Natural killer cell (primary cell): ENCODE data around the gene ST3GAL4. TPM values are rescaled to one million over a fixed set of nuclear protein-coding genes. Genes with fewer than 3 reads are reported as not detected.

Experiments used
- ATAC-seq, 3 donors: fragments of 150-1000 bp in 2 of 3; fragments of 200-7000 bp in 1 of 3; cut with Tn5 transposase; 1 replicate in 1 of 3; 2 replicates in 2 of 3; pipeline ENCODE4 v1.10.0; 2021; ENCODE audit warnings: mild to moderate bottlenecking in 2 of 3, moderate library complexity in 2 of 3
- DNase-seq, 2 donors: peaks; one replicate each; pipeline versions ENCODE4 v3.0.0 to v3.0.0-alpha.2; 2013 to 2021; ENCODE audit warnings: mixed read lengths in 1 of 2
- H3K27ac ChIP-seq: one replicate; pipeline ENCODE4 v1.5.1; 2013; ENCODE audit warnings: mild to moderate bottlenecking, low read length
- H3K27me3 ChIP-seq: one replicate; pipeline ENCODE4 v1.6.1; 2013; ENCODE audit warnings: low read length; ENCODE audit not compliant: control insufficient read depth, insufficient read depth
- H3K36me3 ChIP-seq: one replicate; pipeline ENCODE4 v1.6.1; 2013; ENCODE audit warnings: low read length; ENCODE audit not compliant: control insufficient read depth, insufficient read depth
- H3K4me1 ChIP-seq: one replicate; pipeline ENCODE4 v1.6.1; 2013; ENCODE audit warnings: low read length; ENCODE audit not compliant: control insufficient read depth, insufficient read depth
- H3K4me3 ChIP-seq: one replicate; pipeline ENCODE4 v1.5.1; 2013; ENCODE audit warnings: low read length
- H3K9me3 ChIP-seq: one replicate; pipeline ENCODE4 v1.6.1; 2013; ENCODE audit warnings: low read length; ENCODE audit not compliant: control insufficient read depth, insufficient read depth
- H3K27ac Mint-ChIP-seq, 2 donors: one replicate each; pipeline ENCODE4 v1.8.0; 2022; ENCODE audit warnings: mild to moderate bottlenecking in 2 of 2, mixed read lengths in 2 of 2, moderate library complexity in 1 of 2
- H3K27me3 Mint-ChIP-seq, 2 donors: one replicate each; pipeline ENCODE4 v1.8.0; 2022; ENCODE audit warnings: low read depth in 2 of 2, mixed read lengths in 2 of 2
- H3K36me3 Mint-ChIP-seq: one replicate; pipeline ENCODE4 v1.8.0; 2022; ENCODE audit warnings: mixed read lengths
- H3K4me1 Mint-ChIP-seq, 2 donors: one replicate each; pipeline ENCODE4 v1.8.0; 2022; ENCODE audit warnings: mixed read lengths in 2 of 2
- H3K4me3 Mint-ChIP-seq: one replicate; pipeline ENCODE4 v1.8.0; 2022; ENCODE audit warnings: mild to moderate bottlenecking, moderate library complexity, mixed read lengths
- H3K9me3 Mint-ChIP-seq, 2 donors: one replicate each; pipeline ENCODE4 v1.8.0; 2022; ENCODE audit warnings: mixed read lengths in 2 of 2
- CTCF ChIP-seq: fragments of 200-600 bp; IDR thresholded peaks from one replicate; pipeline ENCODE4 v1.8.0; 2022; ENCODE audit warnings: antibody characterized with exemption
- WGBS: methylation state at CpG from one replicate; pipeline ENCODE4 v1.1.7; 2013; ENCODE audit warnings: missing lambda C conversion rate; ENCODE audit not compliant: insufficient coverage; 5-methylcytosine and 5-hydroxymethylcytosine counted together
- intact Hi-C: fragments of 100-400 bp; cut with micrococcal nuclease; formaldehyde crosslinking; loops from one replicate; pipeline ENCODE4 v1.14.2; 2022
- total RNA-seq, 4 donors: library from RNA; stranded (reverse); fragments of 120-200 nt in 1 of 4; gene quantifications; one replicate each; pipeline versions ENCODE4 v1.2.3 to v1.2.4, GENCODE V29; 2013 to 2022

Gene ST3GAL4
- total RNA-seq, 3 donors from 2014 or later (not counting 1 experiment from before 2014, with no cell fraction given), result 43.3 to 57.6 (median 47.3) TPM

GRCh38 chr11:126443120-126443519 lies 87.6 kb downstream of the ST3GAL4 start:
- H3K9me3 Mint-ChIP-seq, result no peaks in the 10 kb centered on the region
- H3K4me1 Mint-ChIP-seq, result peaks cover 7 to 10% of the 10 kb centered on the region in 2 donors
- 48% methylated on average over 12 of the region's 13 CpGs for WGBS
- no peaks in the 10 kb centered on the region for H3K36me3 Mint-ChIP-seq
- ATAC-seq (no peak), DNase-seq (no peak)
- Histone ChIP-seq H3K27me3 (no peaks in the 10 kb centered on the region), H3K9me3 (no peaks in the 10 kb centered on the region), H3K4me3 (no peak overlapping the region), H3K27ac (no peak overlapping the region), H3K4me1 (peaks cover 6% of the 10 kb centered on the region), H3K36me3 (no peaks in the 10 kb centered on the region)
- TF ChIP-seq CTCF, result no peak
- H3K4me3 Mint-ChIP-seq, result no peak overlapping the region
- intact Hi-C loops, result loop anchor here (10.0 kb wide), 1 partner anchor 1052 kb away; no protein-coding TSS in a partner anchor
- no peak overlapping the region for H3K27ac Mint-ChIP-seq
- no peaks in the 10 kb centered on the region for H3K27me3 Mint-ChIP-seq

GRCh38 chr11:126444072-126444471 lies 88.6 kb downstream of the ST3GAL4 start:
- no peak overlapping the region for H3K4me3 ChIP-seq
- peaks cover 7 to 10% of the 10 kb centered on the region in 2 donors for H3K4me1 Mint-ChIP-seq
- H3K4me3 Mint-ChIP-seq, result no peak overlapping the region
- DNase-seq (no peak), ATAC-seq (no peak)
- H3K27me3 Mint-ChIP-seq, result no peaks in the 10 kb centered on the region
- no peaks in the 10 kb centered on the region for H3K27me3 ChIP-seq
- peaks cover 6% of the 10 kb centered on the region for H3K4me1 ChIP-seq
- no peak for TF ChIP-seq CTCF
- no peaks in the 10 kb centered on the region for H3K36me3 ChIP-seq
- H3K9me3 Mint-ChIP-seq, result no peaks in the 10 kb centered on the region
- intact Hi-C loops, result loop anchor here (10.0 kb wide), 1 partner anchor 1051 kb away; no protein-coding TSS in a partner anchor
- no peaks in the 10 kb centered on the region for H3K36me3 Mint-ChIP-seq
- no peak overlapping the region for H3K27ac ChIP-seq
- 75% methylated on average over 6 of the region's 7 CpGs for whole genome bisulfite sequencing
- no peaks in the 10 kb centered on the region for H3K9me3 ChIP-seq
- no peak overlapping the region for H3K27ac Mint-ChIP-seq

GRCh38 chr11:126446581-126446980 lies 91.1 kb downstream of the ST3GAL4 start:
- no peak overlapping the region for H3K4me3 ChIP-seq
- WGBS, result 86% methylated on average over 10 of the region's 10 CpGs
- Mint-ChIP-seq H3K9me3 (peaks cover 5% of the 10 kb centered on the region in 2 donors), H3K27ac (no peak overlapping the region), H3K4me3 (no peak overlapping the region), H3K36me3 (no peaks in the 10 kb centered on the region), H3K27me3 (no peaks in the 10 kb centered on the region), H3K4me1 (peaks cover 6 to 7% of the 10 kb centered on the region in 2 donors)
- H3K27ac ChIP-seq, result no peak overlapping the region
- intact Hi-C loops, result loop anchor here (10.0 kb wide), 1 partner anchor 1048 kb away; no protein-coding TSS in a partner anchor
- H3K27me3 ChIP-seq, result no peaks in the 10 kb centered on the region
- H3K36me3 ChIP-seq, result no peaks in the 10 kb centered on the region
- ATAC-seq (no peak), DNase-seq (no peak)
- H3K4me1 ChIP-seq, result no peaks in the 10 kb centered on the region
- TF ChIP-seq CTCF, result no peak
- H3K9me3 ChIP-seq, result no peaks in the 10 kb centered on the region

- no peak for DNase-seq
- Mint-ChIP-seq H3K36me3 (no peaks in the 10 kb centered on the region), H3K4me3 (no peak overlapping the region), H3K9me3 (peaks cover 5% of the 10 kb centered on the region in 2 donors), H3K4me1 (peaks cover 6 to 7% of the 10 kb centered on the region in 2 donors), H3K27me3 (no peaks in the 10 kb centered on the region), H3K27ac (peak overlapping the region in 1 of 2 donors; percentile 44)
- 84% methylated on average over 7 of the region's 7 CpGs for WGBS
- Histone ChIP-seq H3K27me3 (no peaks in the 10 kb centered on the region), H3K9me3 (no peaks in the 10 kb centered on the region), H3K36me3 (no peaks in the 10 kb centered on the region), H3K4me1 (no peaks in the 10 kb centered on the region), H3K27ac (no peak overlapping the region), H3K4me3 (no peak overlapping the region)
- intact Hi-C loops, result no loop called here
- no peak for TF ChIP-seq CTCF
- peak in 1 of 3 donors; percentile 29 for ATAC-seq
Measured at GRCh38 chr11:126450198-126450597, 94.7 kb downstream of the ST3GAL4 start.
